Measurements from ENCODE around the gene INMT. TPM values are rescaled to one million over a fixed set of nuclear protein-coding genes. Genes with fewer than 3 reads are reported as not detected.

The INMT gene
- polyA plus RNA-seq (2013, experiment 1 of 4): 2.9 TPM
- polyA plus RNA-seq (2013, experiment 2 of 4): 2.9 TPM
- 2.7 TPM for polyA plus RNA-seq (2013, experiment 3 of 4)
- polyA plus RNA-seq (2013, experiment 4 of 4): 3.0 TPM

DNA sequence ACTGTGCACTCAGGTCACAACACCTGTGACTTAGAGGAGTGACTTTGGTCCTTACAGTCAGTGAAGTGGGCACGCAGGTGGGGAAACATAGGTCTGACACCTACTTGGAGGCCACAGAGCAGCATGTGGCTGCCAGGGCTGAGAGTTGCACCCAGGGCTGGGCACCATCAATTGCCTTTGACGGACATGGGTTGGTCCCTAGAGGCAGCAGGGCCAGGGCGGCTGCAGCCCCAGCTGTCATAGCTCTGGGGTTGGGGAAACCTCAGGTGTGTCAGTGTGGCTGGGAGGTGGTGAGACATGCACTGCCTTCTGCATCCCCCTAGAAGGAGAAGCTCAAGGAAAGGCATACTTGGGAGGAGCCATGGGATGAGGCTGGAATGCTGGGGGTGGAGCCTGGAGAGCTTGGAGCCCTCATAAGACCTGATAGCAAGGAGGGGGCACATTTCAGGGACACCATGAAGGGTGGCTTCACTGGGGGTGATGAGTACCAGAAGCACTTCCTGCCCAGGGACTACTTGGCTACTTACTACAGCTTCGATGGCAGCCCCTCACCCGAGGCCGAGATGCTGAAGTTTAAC, at the start of gene INMT:
INMT (plus strand) TSS at position 440 of the 578 bp plus-strand sequence; CDS start at position 456, 16 bp downstream.
- Histone ChIP-seq H3K27me3 (ENCODE audit: control insufficient read depth, insufficient read depth, low read length, poor library complexity, severe bottlenecking) (no peaks in the 10 kb centered on the region), H3K9me3 (ENCODE audit: control insufficient read depth, low read length) (no peaks in the 10 kb centered on the region), H3K4me1 (ENCODE audit: control insufficient read depth, insufficient read depth, low read length) (no peaks in the 10 kb centered on the region), H3K27ac (ENCODE audit: insufficient read depth, low read depth, low read length, poor library complexity, severe bottlenecking) (no peak within 1 kb of the TSS), H3K4me3 (ENCODE audit: insufficient read depth, low read depth, low read length) (no peak within 1 kb of the TSS), H3K36me3 (ENCODE audit: control insufficient read depth, insufficient read depth, low read length) (no peaks in the 10 kb centered on the region)
- WGBS, 2 experiments: 81% methylated on average over 6 of the region's 6 CpGs

DNA sequence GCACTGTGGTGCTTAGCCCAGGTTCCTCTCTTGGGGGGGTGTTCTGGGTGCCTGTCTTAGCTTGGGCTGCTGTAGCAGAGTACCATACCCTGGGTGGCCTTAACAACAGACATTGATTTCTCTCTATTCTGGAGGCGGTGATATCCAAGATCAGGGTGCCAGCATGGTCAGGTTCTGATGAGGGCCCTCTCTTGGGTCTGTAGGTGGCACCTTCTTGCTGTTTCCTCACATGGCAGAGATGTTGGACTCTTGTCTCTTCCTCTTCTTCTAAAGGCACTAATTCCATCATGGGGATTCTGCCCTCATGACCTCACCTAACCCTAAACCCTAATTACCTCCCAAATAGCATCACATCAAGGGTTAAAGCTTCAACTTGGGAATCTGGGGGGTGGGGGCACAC, 49.7 kb upstream of the INMT start:
- Histone ChIP-seq H3K9me3 (ENCODE audit: control insufficient read depth, low read length) (no peaks in the 10 kb centered on the region), H3K4me1 (ENCODE audit: control insufficient read depth, insufficient read depth, low read length) (peaks cover 9% of the 10 kb centered on the region), H3K27me3 (ENCODE audit: control insufficient read depth, insufficient read depth, low read length, poor library complexity, severe bottlenecking) (no peaks in the 10 kb centered on the region), H3K27ac (ENCODE audit: insufficient read depth, low read depth, low read length, poor library complexity, severe bottlenecking) (no peak overlapping the region), H3K36me3 (ENCODE audit: control insufficient read depth, insufficient read depth, low read length) (no peaks in the 10 kb centered on the region), H3K4me3 (ENCODE audit: insufficient read depth, low read depth, low read length) (no peak overlapping the region)
- WGBS, 2 experiments: 97 to 100% methylated on average over 1 of the region's 1 CpG

DNA sequence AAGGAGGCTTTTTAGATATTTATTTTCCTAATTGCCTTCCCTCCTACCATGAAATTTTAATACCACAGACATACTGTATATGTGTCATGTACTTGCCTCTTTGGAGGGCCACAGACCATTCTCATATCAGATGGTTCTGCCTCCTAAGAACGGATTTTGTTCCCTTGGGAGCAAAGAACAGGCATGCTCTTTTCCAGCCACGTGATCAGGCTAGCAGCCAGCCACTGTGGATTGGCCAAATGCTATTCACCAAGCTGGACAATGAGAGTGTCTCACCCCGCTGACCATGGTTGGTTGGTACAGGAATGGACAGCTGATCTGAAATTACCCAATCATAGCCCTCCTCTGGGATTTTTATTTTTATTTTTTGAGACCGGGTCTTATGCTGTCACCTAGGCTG, 48.2 kb upstream of the INMT start:
- Histone ChIP-seq H3K27me3 (ENCODE audit: control insufficient read depth, insufficient read depth, low read length, poor library complexity, severe bottlenecking) (no peaks in the 10 kb centered on the region), H3K9me3 (ENCODE audit: control insufficient read depth, low read length) (no peaks in the 10 kb centered on the region), H3K4me1 (ENCODE audit: control insufficient read depth, insufficient read depth, low read length) (peaks cover 6% of the 10 kb centered on the region), H3K4me3 (ENCODE audit: insufficient read depth, low read depth, low read length) (no peak overlapping the region), H3K36me3 (ENCODE audit: control insufficient read depth, insufficient read depth, low read length) (no peaks in the 10 kb centered on the region), H3K27ac (ENCODE audit: insufficient read depth, low read depth, low read length, poor library complexity, severe bottlenecking) (no peak overlapping the region)
- 90 to 91% methylated on average over 4 of the region's 4 CpGs for WGBS, 2 experiments

DNA sequence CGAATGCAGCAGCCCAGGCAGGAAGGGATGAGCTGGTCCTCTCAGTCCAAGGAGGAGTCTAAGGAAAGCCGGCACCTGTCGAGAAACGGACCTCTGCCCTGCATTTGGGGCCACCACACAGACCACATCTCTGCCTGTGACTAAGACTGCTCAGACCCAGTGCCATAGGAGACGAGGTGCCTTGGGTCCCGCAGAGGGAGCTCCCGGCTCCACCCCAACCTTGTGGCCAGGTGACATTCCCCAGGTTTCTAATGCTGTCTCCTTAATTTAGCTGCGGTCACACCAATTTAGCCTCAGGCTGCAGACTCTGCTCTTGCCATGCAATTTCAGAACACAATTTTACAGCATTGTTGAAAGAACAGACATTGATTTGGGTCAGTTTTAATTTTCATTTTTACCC, 46.9 kb upstream of the INMT start:
- H3K27ac ChIP-seq (ENCODE audit: insufficient read depth, low read depth, low read length, poor library complexity, severe bottlenecking): no peak overlapping the region
- WGBS, 2 experiments: 91 to 95% methylated on average over 8 of the region's 8 CpGs
- peaks cover 4% of the 10 kb centered on the region for H3K4me1 ChIP-seq (ENCODE audit: control insufficient read depth, insufficient read depth, low read length)
- no peaks in the 10 kb centered on the region for H3K27me3 ChIP-seq (ENCODE audit: control insufficient read depth, insufficient read depth, low read length, poor library complexity, severe bottlenecking)
- no peak overlapping the region for H3K4me3 ChIP-seq (ENCODE audit: insufficient read depth, low read depth, low read length)
- no peaks in the 10 kb centered on the region for H3K36me3 ChIP-seq (ENCODE audit: control insufficient read depth, insufficient read depth, low read length)
- H3K9me3 ChIP-seq (ENCODE audit: control insufficient read depth, low read length): no peaks in the 10 kb centered on the region

DNA sequence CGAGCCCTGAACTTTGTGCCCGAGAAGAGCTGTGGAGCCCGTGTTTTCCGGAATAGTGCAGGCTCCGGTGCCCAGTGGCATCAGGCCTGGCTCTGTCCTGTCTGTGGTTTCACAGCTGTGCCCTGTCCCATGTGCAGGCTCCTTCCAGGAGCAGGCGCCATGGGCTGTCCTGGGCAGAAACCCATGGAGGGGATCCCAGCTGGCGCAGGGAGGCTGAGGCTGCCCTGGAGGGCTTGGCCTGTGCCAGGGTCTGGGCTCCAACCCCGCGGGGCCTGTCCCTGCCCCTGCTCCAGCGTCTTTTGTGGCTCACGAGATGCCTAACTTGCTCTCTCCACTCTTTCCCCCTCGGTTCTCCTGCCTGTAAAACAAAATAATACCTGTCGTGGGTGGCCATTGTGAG, 46.3 kb upstream of the INMT start:
- 92 to 96% methylated on average over 13 of the region's 13 CpGs for WGBS, 2 experiments
- Histone ChIP-seq H3K36me3 (ENCODE audit: control insufficient read depth, insufficient read depth, low read length) (no peaks in the 10 kb centered on the region), H3K27me3 (ENCODE audit: control insufficient read depth, insufficient read depth, low read length, poor library complexity, severe bottlenecking) (no peaks in the 10 kb centered on the region), H3K27ac (ENCODE audit: insufficient read depth, low read depth, low read length, poor library complexity, severe bottlenecking) (no peak overlapping the region), H3K9me3 (ENCODE audit: control insufficient read depth, low read length) (no peaks in the 10 kb centered on the region), H3K4me1 (ENCODE audit: control insufficient read depth, insufficient read depth, low read length) (peaks cover 4% of the 10 kb centered on the region), H3K4me3 (ENCODE audit: insufficient read depth, low read depth, low read length) (no peak overlapping the region)

DNA sequence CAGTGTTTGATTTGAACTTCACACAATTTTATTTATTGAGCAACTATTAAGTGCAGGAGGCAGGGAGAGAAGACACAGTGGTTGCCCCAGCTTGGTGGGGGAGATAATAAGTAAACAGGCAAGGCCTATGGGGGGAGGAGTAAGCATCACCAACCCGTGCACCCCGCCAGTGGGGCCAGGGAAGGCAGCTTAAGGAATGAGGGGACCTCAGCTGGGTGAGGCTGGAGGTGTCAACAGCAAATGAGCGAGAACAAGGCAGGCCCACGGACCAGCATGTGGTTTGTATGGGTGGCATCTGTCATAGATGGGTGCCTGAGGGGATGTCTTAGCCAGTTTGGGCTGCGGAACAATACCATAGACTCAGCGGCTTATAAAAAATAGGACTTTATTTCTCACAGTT, 45.6 kb upstream of the INMT start:
- H3K4me3 ChIP-seq (ENCODE audit: insufficient read depth, low read depth, low read length): no peak overlapping the region
- peaks cover 4% of the 10 kb centered on the region for H3K4me1 ChIP-seq (ENCODE audit: control insufficient read depth, insufficient read depth, low read length)
- no peak overlapping the region for H3K27ac ChIP-seq (ENCODE audit: insufficient read depth, low read depth, low read length, poor library complexity, severe bottlenecking)
- WGBS, 2 experiments: 94 to 97% methylated on average over 6 of the region's 6 CpGs
- H3K36me3 ChIP-seq (ENCODE audit: control insufficient read depth, insufficient read depth, low read length): no peaks in the 10 kb centered on the region
- H3K9me3 ChIP-seq (ENCODE audit: control insufficient read depth, low read length): no peaks in the 10 kb centered on the region
- H3K27me3 ChIP-seq (ENCODE audit: control insufficient read depth, insufficient read depth, low read length, poor library complexity, severe bottlenecking): no peaks in the 10 kb centered on the region

DNA sequence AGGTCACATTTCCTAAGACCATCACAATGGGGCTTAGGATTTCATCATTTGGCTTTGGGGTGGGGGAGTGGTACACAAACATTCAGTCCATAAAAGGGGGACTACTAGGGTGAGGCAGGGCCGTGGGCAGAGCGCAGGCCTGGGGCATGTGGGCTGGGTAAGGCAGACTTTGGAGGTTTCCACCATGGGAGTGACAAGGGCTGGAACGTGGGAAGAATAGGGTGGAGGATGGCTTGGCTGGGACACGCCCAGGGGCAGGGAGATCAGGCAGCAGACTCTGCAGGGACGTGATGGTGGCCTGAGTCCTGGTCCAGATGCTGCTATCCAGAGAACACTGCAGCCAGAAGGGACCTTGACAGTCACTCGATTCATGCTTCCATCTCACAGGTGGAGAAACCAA, 45.0 kb upstream of the INMT start:
- H3K4me3 ChIP-seq (ENCODE audit: insufficient read depth, low read depth, low read length): no peak overlapping the region
- no peaks in the 10 kb centered on the region for H3K36me3 ChIP-seq (ENCODE audit: control insufficient read depth, insufficient read depth, low read length)
- H3K27me3 ChIP-seq (ENCODE audit: control insufficient read depth, insufficient read depth, low read length, poor library complexity, severe bottlenecking): no peaks in the 10 kb centered on the region
- no peaks in the 10 kb centered on the region for H3K9me3 ChIP-seq (ENCODE audit: control insufficient read depth, low read length)
- peaks cover 4% of the 10 kb centered on the region for H3K4me1 ChIP-seq (ENCODE audit: control insufficient read depth, insufficient read depth, low read length)
- WGBS, 2 experiments: 84 to 87% methylated on average over 6 of the region's 6 CpGs
- no peak overlapping the region for H3K27ac ChIP-seq (ENCODE audit: insufficient read depth, low read depth, low read length, poor library complexity, severe bottlenecking)

DNA sequence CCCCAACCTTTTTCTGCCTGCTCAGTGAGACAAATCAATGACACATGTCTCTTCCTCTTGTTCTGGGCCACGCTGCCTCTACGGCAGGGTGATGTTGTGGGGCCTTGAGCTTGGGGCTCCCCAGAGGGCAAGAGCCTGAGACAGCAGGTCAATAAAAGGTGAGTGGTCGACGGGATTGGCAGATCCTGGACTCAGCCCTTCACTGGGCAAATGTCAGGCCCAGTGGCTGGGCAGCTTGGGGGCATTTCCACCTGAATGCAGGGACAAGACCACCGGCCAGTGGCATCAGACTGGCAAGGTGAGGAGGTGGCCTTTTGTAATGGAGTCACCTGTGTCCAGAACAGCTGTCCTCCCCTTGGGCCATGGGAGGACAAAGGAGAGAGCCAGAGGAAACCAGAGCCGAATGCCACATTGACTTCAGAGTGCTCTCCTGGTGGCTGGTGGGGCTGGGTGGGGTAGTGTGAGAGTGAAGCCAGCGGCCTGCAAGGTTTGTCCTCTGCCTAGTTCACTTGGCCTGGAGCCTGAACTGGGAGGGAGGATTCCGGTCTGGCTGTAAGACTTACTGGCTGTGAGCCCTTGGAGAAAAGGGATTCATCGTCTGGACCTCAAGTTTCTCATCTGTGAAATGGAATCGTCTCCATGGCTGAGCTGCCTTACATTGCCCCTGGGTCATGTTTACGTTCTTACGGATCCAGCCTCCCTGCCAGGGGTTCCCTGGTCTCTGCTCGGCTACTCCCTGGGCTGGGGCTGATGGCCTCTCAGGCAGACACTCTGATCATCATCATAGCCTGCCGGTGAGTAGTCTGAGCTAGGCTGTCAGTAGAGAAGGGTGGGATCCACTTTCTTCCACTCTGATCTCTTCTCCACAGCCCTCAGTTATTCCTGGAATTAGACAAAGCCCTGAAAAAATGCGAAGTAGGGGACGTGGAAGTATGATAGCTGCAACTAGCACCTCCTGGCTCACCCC, 44.3 kb upstream of the INMT start:
- no peak overlapping the region for H3K4me3 ChIP-seq (ENCODE audit: insufficient read depth, low read depth, low read length)
- H3K36me3 ChIP-seq (ENCODE audit: control insufficient read depth, insufficient read depth, low read length): no peaks in the 10 kb centered on the region
- H3K9me3 ChIP-seq (ENCODE audit: control insufficient read depth, low read length): no peaks in the 10 kb centered on the region
- 84 to 85% methylated on average over 16 of the region's 16 CpGs for WGBS, 2 experiments
- peaks cover 4% of the 10 kb centered on the region for H3K4me1 ChIP-seq (ENCODE audit: control insufficient read depth, insufficient read depth, low read length)
- no peaks in the 10 kb centered on the region for H3K27me3 ChIP-seq (ENCODE audit: control insufficient read depth, insufficient read depth, low read length, poor library complexity, severe bottlenecking)
- H3K27ac ChIP-seq (ENCODE audit: insufficient read depth, low read depth, low read length, poor library complexity, severe bottlenecking): no peak overlapping the region

DNA sequence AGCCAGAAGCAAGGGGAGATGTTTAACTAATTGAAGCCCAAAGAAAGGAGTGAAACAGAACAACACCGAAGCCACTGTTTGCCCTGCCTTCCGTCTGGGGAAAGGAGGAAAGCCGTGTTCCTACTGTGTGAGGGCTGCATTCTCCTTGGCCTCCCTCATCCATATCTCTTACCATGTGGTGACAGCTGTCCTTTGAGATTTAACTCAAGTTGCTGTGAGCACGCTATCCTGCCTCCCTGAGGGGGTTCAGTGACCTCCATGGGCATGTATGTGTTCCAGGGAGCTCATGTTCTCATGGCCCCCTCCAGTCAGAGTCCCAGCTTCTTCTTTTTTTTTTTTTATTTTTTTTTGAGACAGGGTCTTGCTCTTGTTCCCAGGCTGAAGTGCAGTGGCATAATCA, 43.5 kb upstream of the INMT start:
- H3K4me3 ChIP-seq (ENCODE audit: insufficient read depth, low read depth, low read length): no peak overlapping the region
- no peaks in the 10 kb centered on the region for H3K36me3 ChIP-seq (ENCODE audit: control insufficient read depth, insufficient read depth, low read length)
- H3K27ac ChIP-seq (ENCODE audit: insufficient read depth, low read depth, low read length, poor library complexity, severe bottlenecking): no peak overlapping the region
- H3K9me3 ChIP-seq (ENCODE audit: control insufficient read depth, low read length): no peaks in the 10 kb centered on the region
- no peaks in the 10 kb centered on the region for H3K27me3 ChIP-seq (ENCODE audit: control insufficient read depth, insufficient read depth, low read length, poor library complexity, severe bottlenecking)
- peaks cover 4% of the 10 kb centered on the region for H3K4me1 ChIP-seq (ENCODE audit: control insufficient read depth, insufficient read depth, low read length)
- WGBS, 2 experiments: 90 to 95% methylated on average over 4 of the region's 4 CpGs

DNA sequence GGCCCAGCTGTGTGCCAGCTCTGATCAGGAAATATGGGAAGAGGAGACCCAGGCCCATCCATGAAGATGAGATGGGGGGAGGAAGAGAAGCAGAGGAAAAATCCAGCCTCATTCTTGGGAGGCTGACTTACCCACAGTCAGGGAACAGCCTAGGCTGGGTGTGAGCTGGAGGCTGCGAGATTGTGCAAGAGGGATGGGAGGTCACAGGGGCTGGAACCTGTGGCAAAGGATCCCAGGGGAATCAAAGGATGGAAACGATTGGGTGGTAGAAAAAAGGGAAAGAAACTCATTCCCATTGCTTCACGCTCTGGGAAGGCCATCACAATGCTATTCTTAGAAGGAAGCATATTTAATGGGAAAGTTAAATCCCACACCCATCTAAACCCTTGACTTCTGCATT, 43.0 kb upstream of the INMT start:
- H3K27me3 ChIP-seq (ENCODE audit: control insufficient read depth, insufficient read depth, low read length, poor library complexity, severe bottlenecking): no peaks in the 10 kb centered on the region
- H3K27ac ChIP-seq (ENCODE audit: insufficient read depth, low read depth, low read length, poor library complexity, severe bottlenecking): no peak overlapping the region
- peaks cover 4% of the 10 kb centered on the region for H3K4me1 ChIP-seq (ENCODE audit: control insufficient read depth, insufficient read depth, low read length)
- no peak overlapping the region for H3K4me3 ChIP-seq (ENCODE audit: insufficient read depth, low read depth, low read length)
- 90 to 99% methylated on average over 2 to 3 of the region's 3 CpGs for WGBS, 2 experiments
- no peaks in the 10 kb centered on the region for H3K9me3 ChIP-seq (ENCODE audit: control insufficient read depth, low read length)
- no peaks in the 10 kb centered on the region for H3K36me3 ChIP-seq (ENCODE audit: control insufficient read depth, insufficient read depth, low read length)

Data from ectodermal cell (in vitro differentiated cells).